DMS 273 treated with DMSO at 0.1 percent for 48 hours (cell line): Measurements from ENCODE around the gene RADX.

Source experiments
- DNase-seq: peaks from one replicate; lab custom pipeline; 2025; lab: John Stamatoyannopoulos, UW

RADX gene

DNA sequence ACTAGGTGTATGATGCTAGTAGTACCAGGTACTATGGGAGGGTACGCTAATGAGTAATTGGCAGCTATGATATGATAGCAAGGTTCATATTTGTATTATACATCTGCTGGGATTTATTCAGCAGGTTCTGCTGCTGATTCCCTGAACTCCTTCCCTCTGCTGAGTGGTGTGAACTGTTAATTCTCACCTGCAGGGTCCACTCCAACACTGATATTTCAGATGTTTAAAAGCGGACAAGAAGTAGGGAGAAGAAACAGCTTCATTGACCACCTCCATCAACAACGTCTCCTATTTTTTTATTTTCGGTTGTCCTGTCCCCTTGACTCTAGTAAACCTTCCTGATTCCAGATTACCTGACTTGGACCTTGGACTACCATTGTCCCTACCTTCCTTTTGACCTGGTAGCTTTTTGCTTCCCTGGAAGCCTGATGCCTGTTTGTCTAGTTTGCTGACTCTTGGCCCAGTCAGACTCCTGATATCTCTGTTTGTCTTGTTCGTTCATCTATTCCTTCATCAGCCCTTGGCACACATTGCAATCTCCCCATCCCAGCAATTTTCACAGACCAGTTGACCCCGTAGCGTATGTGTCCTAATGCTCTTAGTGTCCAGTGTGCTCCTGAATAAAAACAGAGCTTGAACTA lies 80.8 kb downstream of the RADX start:
- DNase-seq, result no peak

DNA sequence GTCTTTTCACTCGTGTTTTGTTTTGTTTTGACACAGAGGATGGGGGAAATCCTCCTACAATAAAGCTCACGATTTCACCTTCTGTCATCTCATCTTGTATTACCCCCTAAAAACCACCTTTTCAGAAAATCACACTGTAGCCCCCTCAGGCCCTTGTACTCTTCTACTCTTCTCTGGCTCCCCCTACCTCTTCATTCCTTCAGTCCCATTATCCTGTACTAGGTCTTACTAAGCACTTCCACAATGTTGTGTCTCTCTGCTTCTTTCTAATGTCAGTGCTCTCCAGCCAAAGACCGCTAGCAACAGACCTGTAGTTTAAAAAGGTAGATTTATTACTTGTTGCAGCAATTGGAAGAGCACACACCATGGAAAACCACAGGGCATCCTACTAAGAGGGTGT lies 84.7 kb downstream of the RADX start:
- DNase-seq, result no peak

DNA sequence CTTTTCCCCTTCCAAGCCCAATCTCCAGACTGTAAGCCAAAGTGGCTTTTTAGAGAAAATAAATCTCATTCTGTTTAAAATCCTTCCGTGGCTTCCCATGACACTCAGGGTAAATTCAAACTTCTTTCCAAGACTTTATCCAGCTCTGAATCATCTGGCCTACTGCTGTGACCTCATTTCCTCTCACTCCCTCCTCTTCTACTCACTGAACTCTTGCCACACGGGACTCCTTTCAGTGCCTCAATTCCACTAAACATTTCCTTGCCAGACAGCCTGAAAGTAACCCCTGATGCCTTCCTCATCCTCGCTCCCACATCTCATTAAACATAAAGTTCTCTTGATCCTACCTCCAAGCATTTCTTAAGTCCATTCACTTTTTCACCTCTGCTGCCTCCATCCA lies 86.9 kb downstream of the RADX start:
- no peak for DNase-seq

DNA sequence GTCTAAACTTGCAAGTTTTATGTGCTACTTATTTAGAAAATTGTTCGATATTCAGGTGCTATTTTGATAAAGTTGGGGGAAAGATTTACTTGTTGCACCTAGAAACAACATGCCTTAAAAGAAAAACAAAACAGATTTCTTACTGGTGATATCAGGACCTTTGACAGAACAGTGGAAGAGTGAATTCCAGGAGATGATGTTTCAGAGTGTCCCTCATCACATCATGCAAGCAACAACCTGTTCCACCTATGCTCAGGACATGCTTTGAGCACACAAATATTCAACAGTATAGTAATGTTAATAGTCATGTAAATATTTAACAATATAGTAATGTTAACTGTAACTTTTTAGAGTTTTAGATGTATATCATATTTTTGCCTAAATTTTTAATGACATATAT lies 90.9 kb downstream of the RADX start:
- DNase-seq, result no peak

DNA sequence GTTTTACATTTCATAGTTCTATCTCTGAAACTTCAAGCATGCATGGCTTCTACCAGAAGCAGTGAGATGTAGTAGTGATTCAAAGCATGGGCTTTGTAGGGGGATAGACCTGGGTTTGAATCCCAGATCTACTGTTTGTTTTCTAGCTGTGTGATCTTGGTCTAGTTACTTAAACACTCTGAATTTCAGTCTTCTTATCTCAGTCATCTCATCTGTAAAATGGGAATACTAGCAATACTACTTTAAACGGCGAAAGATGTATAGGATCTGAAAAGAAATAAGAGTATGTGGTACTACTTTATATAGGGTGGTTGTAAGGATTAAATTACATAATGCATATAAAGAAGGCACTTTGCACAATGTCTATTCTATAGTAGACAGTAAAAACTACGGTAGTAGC lies 94.7 kb downstream of the RADX start:
- DNase-seq, result no peak

DNA sequence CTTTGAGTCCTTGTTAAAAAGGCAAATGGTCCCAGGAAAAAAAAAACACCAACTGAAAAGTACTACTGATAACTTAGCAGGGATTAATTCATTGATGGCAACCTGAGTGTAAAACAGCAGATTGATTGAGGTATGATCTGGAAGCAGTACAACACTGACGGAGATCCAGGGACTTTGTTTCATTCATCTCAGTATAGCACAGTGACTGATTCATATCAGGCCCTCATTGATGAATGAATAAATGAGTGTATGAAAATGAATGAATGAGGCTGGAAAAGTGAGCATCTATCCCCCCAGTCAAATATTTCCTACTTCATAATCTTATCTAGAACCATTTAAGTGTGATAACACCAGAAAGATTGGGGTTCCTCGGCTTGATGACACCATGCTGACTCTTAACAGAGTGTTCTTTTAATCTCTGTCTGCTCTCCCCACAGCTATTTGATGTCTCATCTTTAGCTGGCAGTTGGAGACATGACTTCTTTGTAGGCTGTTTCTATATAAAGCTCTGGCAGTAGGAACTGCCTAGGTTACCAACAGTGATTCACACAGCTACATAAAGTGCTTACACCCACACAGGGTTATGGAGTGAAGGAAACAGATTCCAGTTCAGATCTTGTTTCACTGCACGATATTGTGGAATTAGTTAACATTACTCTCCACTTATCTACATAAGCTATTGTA lies 96.1 kb downstream of the RADX start:
- no peak for DNase-seq

DNA sequence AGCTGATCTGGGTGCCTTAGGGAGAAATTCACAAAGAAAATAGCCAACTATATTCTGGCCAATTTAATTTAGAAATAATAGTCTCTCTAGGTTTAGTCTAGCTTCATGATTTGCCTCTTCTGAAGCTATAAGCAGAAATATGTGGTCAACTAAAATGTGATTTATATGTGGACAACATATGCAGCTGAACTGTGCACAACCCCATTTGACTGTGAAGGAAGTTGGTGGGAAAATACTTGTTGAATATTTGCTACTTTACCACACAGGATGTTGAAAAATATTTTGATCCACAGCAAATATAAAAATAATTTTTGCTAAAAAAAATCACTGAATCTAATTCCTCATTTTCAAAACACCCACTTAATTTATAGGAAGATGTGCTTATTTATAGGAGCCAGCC lies 99.0 kb downstream of the RADX start:
- no peak for DNase-seq

DNA sequence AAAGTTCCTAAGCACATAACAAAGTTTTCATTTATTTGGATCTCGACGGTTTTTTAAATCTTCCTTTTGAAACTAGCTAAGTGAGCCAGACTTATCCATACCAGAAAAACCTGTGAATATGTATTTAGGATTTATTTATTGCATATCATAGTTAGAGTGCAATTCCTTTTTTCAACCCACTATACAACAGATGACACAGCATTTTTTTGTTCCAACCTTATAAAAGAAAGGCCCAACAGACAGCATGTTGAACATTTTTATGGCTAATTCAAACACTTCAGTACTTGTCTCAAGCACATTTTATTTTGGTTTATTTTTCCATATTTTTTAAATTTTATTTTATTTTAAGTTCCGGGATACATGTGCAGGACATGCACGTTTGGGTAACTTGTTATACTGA lies 99.6 kb downstream of the RADX start:
- DNase-seq, result no peak

DNA sequence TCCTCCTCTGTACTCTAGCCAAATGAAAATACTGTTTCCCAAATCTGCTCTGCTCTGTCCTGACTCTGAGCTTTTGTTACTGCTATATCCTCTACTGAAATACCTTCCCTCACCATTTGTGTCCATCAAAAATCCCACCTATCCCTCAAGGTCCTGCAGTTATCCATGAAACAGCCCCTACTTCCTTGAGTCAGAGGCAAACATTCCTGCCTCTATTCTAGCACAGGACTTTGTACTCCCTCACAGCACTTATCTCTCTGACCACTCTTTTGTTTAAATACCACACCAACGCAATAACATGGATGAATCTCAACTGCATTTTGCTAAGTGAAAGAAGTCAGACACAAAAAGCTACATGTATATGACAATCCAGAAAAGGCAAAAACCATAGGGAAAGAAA lies 104.2 kb downstream of the RADX start:
- no peak for DNase-seq

DNA sequence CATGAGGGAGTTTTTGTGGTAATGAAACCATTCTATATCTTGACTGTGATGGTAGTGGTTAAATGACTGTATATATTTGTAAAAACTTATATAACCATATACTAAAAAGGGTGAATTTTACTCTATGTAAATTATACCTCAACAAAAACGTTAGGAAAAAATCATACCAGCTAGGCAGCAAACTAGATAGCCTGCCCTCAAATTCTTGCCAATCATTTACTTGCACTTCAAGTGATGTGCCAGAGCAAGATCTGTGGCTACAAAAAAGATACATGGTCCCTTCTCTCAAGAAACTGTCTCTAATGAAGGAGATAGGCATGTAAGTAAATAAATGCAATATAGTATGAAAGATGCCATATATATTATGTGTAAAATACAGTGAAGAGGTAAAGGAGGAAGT lies 104.7 kb downstream of the RADX start:
- no peak for DNase-seq

DNA sequence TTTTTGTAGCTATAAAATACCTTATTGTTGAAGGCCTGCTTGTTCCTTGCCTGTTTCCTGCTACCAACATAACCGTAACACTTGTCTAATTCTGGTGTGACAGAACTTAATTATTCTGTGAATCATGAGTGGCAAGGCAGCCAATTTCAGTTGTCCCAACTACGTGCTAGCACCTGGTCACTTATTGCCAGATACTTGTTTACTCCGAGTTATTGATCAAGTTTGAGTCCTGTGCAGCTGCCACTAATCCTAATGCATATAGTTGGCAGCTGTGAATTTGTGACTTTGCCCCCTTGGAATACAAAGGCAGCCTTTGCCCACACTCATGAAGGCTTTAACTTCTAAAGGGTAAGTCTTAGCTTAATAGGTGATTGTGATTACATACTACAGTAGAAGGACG lies 106.9 kb downstream of the RADX start:
- DNase-seq, result no peak

DNA sequence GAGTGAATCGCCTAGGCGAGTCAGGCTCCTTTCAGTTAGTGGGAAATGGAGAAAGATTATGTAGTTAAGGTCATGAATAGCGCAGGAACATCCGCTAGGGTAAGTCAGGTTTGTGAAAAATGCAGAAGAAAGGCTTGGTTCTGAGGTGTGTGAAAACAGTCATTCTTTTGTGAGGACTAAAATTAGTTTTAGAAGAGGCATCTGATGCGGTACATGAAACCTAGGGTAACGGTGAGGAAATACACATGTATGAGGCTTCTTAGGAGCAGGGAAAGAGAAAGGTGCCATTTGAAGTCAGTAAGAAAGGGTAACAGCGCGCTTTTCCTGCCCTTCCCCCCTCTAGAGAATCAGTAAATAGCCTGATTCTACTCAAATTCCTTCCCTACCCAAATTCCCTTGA lies 114.2 kb downstream of the RADX start:
- DNase-seq, result no peak

DNA sequence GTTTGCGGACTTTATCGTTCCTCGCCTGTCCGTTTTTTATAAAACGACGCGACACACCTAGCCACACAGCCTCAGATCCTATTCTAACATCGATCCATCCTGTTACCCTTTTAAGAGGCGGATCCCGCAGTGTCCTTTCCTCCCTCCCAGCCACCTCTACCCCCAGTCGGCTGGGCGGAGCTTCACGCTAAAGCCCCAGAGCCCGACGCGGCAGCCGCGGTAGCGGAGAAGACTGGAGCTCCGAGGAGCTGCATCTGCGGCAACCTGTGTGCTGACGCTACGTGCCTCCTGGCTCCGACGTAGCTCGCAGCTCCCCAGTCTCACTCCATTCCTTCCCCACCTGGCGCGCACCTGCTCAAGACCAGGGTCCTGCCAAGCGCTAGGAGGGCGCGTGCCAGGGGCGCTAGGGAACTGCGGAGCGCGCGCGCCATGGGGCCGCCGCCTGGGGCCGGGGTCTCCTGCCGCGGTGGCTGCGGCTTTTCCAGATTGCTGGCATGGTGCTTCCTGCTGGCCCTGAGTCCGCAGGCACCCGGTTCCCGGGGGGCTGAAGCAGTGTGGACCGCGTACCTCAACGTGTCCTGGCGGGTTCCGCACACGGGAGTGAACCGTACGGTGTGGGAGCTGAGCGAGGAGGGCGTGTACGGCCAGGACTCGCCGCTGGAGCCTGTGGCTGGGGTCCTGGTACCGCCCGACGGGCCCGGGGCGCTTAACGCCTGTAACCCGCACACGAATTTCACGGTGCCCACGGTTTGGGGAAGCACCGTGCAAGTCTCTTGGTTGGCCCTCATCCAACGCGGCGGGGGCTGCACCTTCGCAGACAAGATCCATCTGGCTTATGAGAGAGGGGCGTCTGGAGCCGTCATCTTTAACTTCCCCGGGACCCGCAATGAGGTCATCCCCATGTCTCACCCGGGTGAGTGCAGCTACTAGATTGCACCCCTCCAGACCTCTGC lies 115.0 kb downstream of the RADX start, which contains the start of gene RNF128:
Gene RNF128, plus strand, starts transcription at position 217 of the 953 bp plus-strand sequence. Its CDS starts 213 bp downstream, at position 430.
- peak; percentile 51 for DNase-seq

DNA sequence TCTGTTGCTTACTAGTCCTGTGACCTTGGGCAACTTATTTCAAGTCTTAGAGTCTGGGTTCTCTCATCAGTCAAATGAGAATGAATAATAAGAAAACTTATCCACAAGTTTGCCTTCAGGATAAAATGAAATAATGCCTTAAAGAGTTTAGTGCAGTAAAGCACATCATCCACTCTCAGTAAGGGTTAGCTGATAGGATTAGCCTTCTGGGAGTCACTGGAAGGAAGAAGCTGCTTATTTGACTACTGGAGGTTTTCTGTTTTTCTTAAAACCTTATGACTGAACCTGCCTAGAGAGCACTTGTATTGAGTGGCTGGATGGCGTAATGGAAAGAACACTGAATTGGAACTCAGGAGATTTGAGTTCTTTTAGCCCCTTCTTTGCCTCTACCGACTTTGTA lies 116.6 kb downstream of the RADX start:
- no peak for DNase-seq
